H1 (cell line): Measurements from ENCODE around the gene ICAM2. TPM values are rescaled to one million over a fixed set of nuclear protein-coding genes. Genes with fewer than 3 reads are reported as not detected.
A peak's percentile ranks its signal among the peaks of the same experiment; 100 is the strongest.

Experiments
- CTCF ChIA-PET: fragments of 300-600 bp; sonication (Branson Sonifier 250); formaldehyde crosslinking; loops from one replicate; lab custom pipeline; 2021; ENCODE audit not compliant: partially characterized antibody; lab: Charles Lee
- POLR2A ChIA-PET: fragments of 300-600 bp; sonication (Branson Sonifier 250); formaldehyde crosslinking; loops from one replicate; lab custom pipeline; 2021; ENCODE audit warnings: inconsistent platforms; ENCODE audit not compliant: partially characterized antibody; lab: Charles Lee
- DNase-seq, 2 experiments: peaks; one replicate each; pipeline versions ENCODE4 v3.0.0 to v3.0.0-alpha.2; 2010 to 2022; ENCODE audit warnings: low spot score in 2 of 2, low read depth in 1 of 2, mixed read lengths in 1 of 2
- FAIRE-seq: peaks from 2 replicates; lab custom pipeline; 2011; peaks lifted over from hg19 to GRCh38; lab: Jason Lieb, UNC
- H2AFZ ChIP-seq: 2 replicates; pipeline ENCODE4 v1.8.1; 2012; ENCODE audit warnings: low read length, inconsistent platforms
- H2AK5ac ChIP-seq: 2 replicates; pipeline ENCODE4 v1.6.1; 2013; ENCODE audit warnings: low read depth, low read length
- H2BK120ac ChIP-seq: replicated peaks from 2 replicates; pipeline ENCODE3; 2013; ENCODE audit warnings: low read depth, low read length, inconsistent platforms
- H2BK12ac ChIP-seq: 2 replicates; pipeline ENCODE4 v1.6.1; 2013; ENCODE audit warnings: low read depth, low read length
- H2BK15ac ChIP-seq: 2 replicates; pipeline ENCODE4 v1.6.1; 2013; ENCODE audit warnings: low read length
- H2BK20ac ChIP-seq: 2 replicates; pipeline ENCODE4 v1.6.1; 2013; ENCODE audit warnings: low read length
- H2BK5ac ChIP-seq: 2 replicates; pipeline ENCODE4 v1.6.1; 2013; ENCODE audit warnings: low read depth, low read length
- H3K14ac ChIP-seq: 2 replicates; pipeline ENCODE4 v1.6.1; 2013; ENCODE audit warnings: inconsistent platforms; ENCODE audit not compliant: insufficient read length
- H3K18ac ChIP-seq: 2 replicates; pipeline ENCODE4 v1.6.1; 2013; ENCODE audit warnings: low read length; ENCODE audit errors: extremely low read depth
- H3K23ac ChIP-seq: 2 replicates; pipeline ENCODE4 v1.6.1; 2013; ENCODE audit warnings: inconsistent platforms; ENCODE audit not compliant: insufficient read length
- H3K23me2 ChIP-seq: 2 replicates; pipeline ENCODE4 v1.6.1; 2013; ENCODE audit warnings: low read depth, low read length
- H3K27ac ChIP-seq: 2 replicates; pipeline ENCODE4 v1.6.1; 2011; ENCODE audit warnings: low read depth, low read length, inconsistent platforms
- H3K27me3 ChIP-seq, 4 experiments: replicated peaks in 1 of 4; 1 replicate in 1 of 4; 2 replicates in 3 of 4; pipeline versions ENCODE4 v1.6.1 to v1.8.1; 2011 to 2013; ENCODE audit warnings: low read length in 3 of 4, mild to moderate bottlenecking in 3 of 4, inconsistent platforms in 2 of 4, mixed read lengths in 2 of 4, moderate library complexity in 1 of 4; ENCODE audit not compliant: control insufficient read depth in 3 of 4, insufficient read depth in 3 of 4; ENCODE audit errors: extremely low read depth in 1 of 4
- H3K36me3 ChIP-seq, 4 experiments: 2 replicates each; pipeline versions ENCODE4 v1.6.1 to v1.8.1; 2011 to 2013; ENCODE audit warnings: mild to moderate bottlenecking in 4 of 4, low read length in 3 of 4, moderate library complexity in 2 of 4, control low read depth in 1 of 4, inconsistent platforms in 1 of 4; ENCODE audit not compliant: insufficient read depth in 4 of 4, control insufficient read depth in 2 of 4
- H3K4ac ChIP-seq: replicated peaks from 2 replicates; pipeline ENCODE3; 2013; ENCODE audit warnings: low read length, low read depth, mixed read lengths, inconsistent platforms; ENCODE audit not compliant: insufficient read length
- H3K4me1 ChIP-seq, 4 experiments: replicated peaks in 1 of 4; 1 replicate in 1 of 4; 2 replicates in 3 of 4; pipeline versions ENCODE4 v1.6.1 to v1.8.1; 2011 to 2013; ENCODE audit warnings: low read length in 3 of 4, inconsistent platforms in 2 of 4, mixed read lengths in 1 of 4; ENCODE audit not compliant: insufficient read depth in 4 of 4, control insufficient read depth in 3 of 4
- H3K4me2 ChIP-seq, 2 experiments: 2 replicates each; pipeline versions ENCODE4 v1.6.1 to v1.8.1; 2011 to 2013; ENCODE audit warnings: low read depth in 2 of 2, low read length in 2 of 2, control low read depth in 1 of 2, inconsistent platforms in 1 of 2, mild to moderate bottlenecking in 1 of 2; ENCODE audit not compliant: insufficient read depth in 1 of 2
- H3K4me3 ChIP-seq, 4 experiments: fragments of 200-600, 300-600 bp in 1 of 4; sonication (generic), shearing (Covaris generic), sonication (Bioruptor Twin) in 1 of 4; 2 replicates each; pipeline versions ENCODE4 v1.5.1 to v1.8.1; 2011 to 2016; ENCODE audit warnings: low read length in 4 of 4, low read depth in 3 of 4, control low read depth in 2 of 4, inconsistent platforms in 2 of 4, mild to moderate bottlenecking in 2 of 4, mixed read lengths in 1 of 4, moderate library complexity in 1 of 4; ENCODE audit not compliant: insufficient read depth in 2 of 4; ENCODE audit errors: extremely low read depth in 1 of 4
- H3K56ac ChIP-seq: replicated peaks from 2 replicates; pipeline ENCODE3; 2013; ENCODE audit warnings: low read depth, mild to moderate bottlenecking, mixed read lengths, low read length, inconsistent platforms; ENCODE audit not compliant: insufficient read length
- H3K79me1 ChIP-seq: 2 replicates; pipeline ENCODE4 v1.6.1; 2013; ENCODE audit warnings: low read depth, low read length, control low read depth
- H3K79me2 ChIP-seq, 2 experiments: 2 replicates each; pipeline versions ENCODE4 v1.6.1 to v1.8.1; 2012 to 2013; ENCODE audit warnings: low read length in 2 of 2, mild to moderate bottlenecking in 2 of 2, inconsistent platforms in 1 of 2; ENCODE audit not compliant: insufficient read depth in 2 of 2, control insufficient read depth in 1 of 2
- H3K9ac ChIP-seq, 4 experiments: replicated peaks in 1 of 4; 1 replicate in 1 of 4; 2 replicates in 3 of 4; pipeline versions ENCODE4 v1.6.1 to v1.8.1; 2011 to 2013; ENCODE audit warnings: low read depth in 3 of 4, low read length in 3 of 4, control low read depth in 2 of 4, mild to moderate bottlenecking in 2 of 4, moderate library complexity in 2 of 4, inconsistent platforms in 1 of 4; ENCODE audit errors: extremely low read depth in 1 of 4
- H3K9me3 ChIP-seq, 2 experiments: 2 replicates each; pipeline versions ENCODE4 v1.6.1 to v1.8.1; 2012 to 2013; ENCODE audit warnings: mild to moderate bottlenecking in 2 of 2, moderate library complexity in 2 of 2, control low read depth in 1 of 2, inconsistent platforms in 1 of 2, low read depth in 1 of 2, low read length in 1 of 2, mixed read lengths in 1 of 2; ENCODE audit not compliant: insufficient read depth in 2 of 2
- H4K20me1 ChIP-seq, 2 experiments: replicated peaks in 1 of 2; 2 replicates each; pipeline versions ENCODE3 to v1.8.1; 2011 to 2013; ENCODE audit warnings: inconsistent platforms in 2 of 2, low read length in 2 of 2, mild to moderate bottlenecking in 1 of 2; ENCODE audit not compliant: insufficient read depth in 2 of 2, control insufficient read depth in 1 of 2
- H4K5ac ChIP-seq: 2 replicates; pipeline ENCODE4 v1.6.1; 2013; ENCODE audit warnings: low read length, low read depth, mixed read lengths, inconsistent platforms; ENCODE audit not compliant: insufficient read length
- H4K8ac ChIP-seq: 2 replicates; pipeline ENCODE4 v1.8.0; 2013; ENCODE audit warnings: mild to moderate bottlenecking, moderate library complexity, low read length, inconsistent platforms; ENCODE audit not compliant: insufficient read depth; ENCODE audit errors: extremely low read depth
- H4K91ac ChIP-seq: replicated peaks from 2 replicates; pipeline ENCODE3; 2013; ENCODE audit warnings: low read length, mixed read lengths, inconsistent platforms; ENCODE audit not compliant: insufficient read length
- GABPA ChIP-seq: IDR thresholded peaks from 2 replicates; pipeline ENCODE4 v1.6.1; 2011; ENCODE audit warnings: mild to moderate bottlenecking, low read length, moderate library complexity, borderline replicate concordance; ENCODE audit not compliant: insufficient read depth
- WGBS, 2 experiments: shearing (Covaris generic) in 1 of 2; methylation state at CpG; one replicate each; pipeline versions ENCODE4 v1.1.6 to v1.1.7; 2013 to 2015; ENCODE audit warnings: low lambda C conversion rate in 2 of 2, mixed read lengths in 2 of 2, inconsistent platforms in 1 of 2, low coverage in 1 of 2, missing lambda C conversion rate in 1 of 2; ENCODE audit not compliant: insufficient replicate concordance in 2 of 2, insufficient coverage in 1 of 2, insufficient read length in 1 of 2; ENCODE audit errors: extremely low coverage in 1 of 2, missing lambda C conversion rate in 1 of 2; 5-methylcytosine and 5-hydroxymethylcytosine counted together
- polyA plus RNA-seq, 7 experiments: library from polyadenylated mRNA; depleted of rRNA in 3 of 7; stranded (reverse) in 5 of 7; unstranded in 2 of 7; fragments of >200 nt in 5 of 7; fragments of 200-250 nt in 2 of 7; gene quantifications; 1 replicate in 5 of 7; 2 replicates in 1 of 7; 4 replicates in 1 of 7; pipeline versions ENCODE4 v1.2.1 to v1.2.3, GENCODE V29; 2011 to 2013; ENCODE audit warnings: missing spikeins in 2 of 7, mixed read lengths in 2 of 7
- total RNA-seq: library from RNA; stranded (reverse); fragmentation: NEBNext Ultra II Directional; extraction: Animal tissue kit (Norgen Biotek cat#: 25700); gene quantifications from 2 replicates; pipeline ENCODE4 v1.2.1, GENCODE V29; 2021
- TF ChIP-seq, protein P1 (sequence below): IDR thresholded peaks from 2 replicates; pipeline ENCODE4 v1.6.1; 2011; ENCODE audit warnings: low read length, improper control_type of control experiment
- TF ChIP-seq, protein P2 (sequence below), 3 experiments: IDR thresholded peaks; 1 replicate in 2 of 3; 2 replicates in 1 of 3; pipeline versions ENCODE4 v1.5.1 to v1.6.1; 2011; ENCODE audit warnings: low read length in 3 of 3, mild to moderate bottlenecking in 3 of 3, inconsistent platforms in 2 of 3, low read depth in 1 of 3, moderate library complexity in 1 of 3; ENCODE audit not compliant: insufficient read depth in 1 of 3; ENCODE audit errors: control extremely low read depth in 1 of 3

The ICAM2 gene
- total and polyA plus RNA-seq, 2 of the 8 experiments (the other 6 are each of a cell fraction or from before 2014, with no cell fraction given) = 0.45 to 0.63 TPM

DNA sequence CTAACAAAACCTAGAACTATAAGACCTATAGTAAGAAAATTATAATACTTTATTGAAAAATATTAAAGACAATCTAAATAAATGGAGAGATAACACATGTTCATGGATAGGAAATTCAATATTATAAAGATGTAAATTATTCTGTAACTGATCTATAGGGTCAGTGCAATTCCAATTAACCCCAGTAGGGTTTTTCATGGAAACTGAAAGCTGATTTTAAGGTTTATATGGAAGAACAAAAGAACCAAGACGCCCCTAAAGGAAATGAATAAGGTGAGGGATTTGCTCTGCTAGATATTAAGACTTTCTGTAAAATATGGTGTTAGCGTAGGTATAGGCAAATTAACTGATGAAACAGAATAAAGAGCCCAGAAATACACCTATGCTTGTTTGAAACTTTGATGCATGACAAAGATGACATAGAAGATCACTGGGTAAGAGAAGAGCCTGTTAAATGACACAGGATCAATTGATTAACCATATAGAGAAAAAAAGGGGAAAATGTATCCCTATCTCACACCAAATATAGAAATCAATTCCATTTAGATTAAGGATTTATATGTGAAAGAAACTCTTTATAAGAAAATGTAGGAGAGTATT is 3.0 kb downstream of the ICAM2 start:
- FAIRE-seq = no peak
- POLR2A ChIA-PET = no interaction called here

More for the DNA sequence above, 3.0 kb downstream of the ICAM2 start:
- no peak overlapping the region for H3K27ac ChIP-seq
- H3K79me2 ChIP-seq = no peaks in the 10 kb centered on the region
- H2BK5ac ChIP-seq = no peak overlapping the region
- no peak overlapping the region for H2BK12ac ChIP-seq
- H2BK120ac ChIP-seq = no peak overlapping the region
- no peaks in the 10 kb centered on the region for H3K9me3 ChIP-seq
- no peaks in the 10 kb centered on the region for H3K27me3 ChIP-seq
- 84% methylated on average over 2 of the region's 2 CpGs; no CpG with 5 or more reads in 1 of the 2 experiments for WGBS, 2 experiments
- no peak overlapping the region for H3K18ac ChIP-seq
- no peak overlapping the region for H4K5ac ChIP-seq
- no peaks in the 10 kb centered on the region for H3K36me3 ChIP-seq
- H4K8ac ChIP-seq = no peak overlapping the region
- H2BK15ac ChIP-seq = no peak overlapping the region
- no peak overlapping the region for H3K23ac ChIP-seq
- no peak for DNase-seq
- no peaks in the 10 kb centered on the region for H3K23me2 ChIP-seq
- H3K14ac ChIP-seq = no peak overlapping the region
- H3K4me3 ChIP-seq = no peak overlapping the region
- H3K4me1 ChIP-seq = peaks cover 0 to 5% (median 3%) of the 10 kb centered on the region in 4 experiments; a peak in 5 of 7 replicates
- no peak overlapping the region for H3K4ac ChIP-seq
- no peak overlapping the region for H4K91ac ChIP-seq
- no peak overlapping the region for H2AK5ac ChIP-seq
- H3K4me2 ChIP-seq = no peak overlapping the region
- H4K20me1 ChIP-seq = no peaks in the 10 kb centered on the region
- TF ChIP-seq, protein P1, sequence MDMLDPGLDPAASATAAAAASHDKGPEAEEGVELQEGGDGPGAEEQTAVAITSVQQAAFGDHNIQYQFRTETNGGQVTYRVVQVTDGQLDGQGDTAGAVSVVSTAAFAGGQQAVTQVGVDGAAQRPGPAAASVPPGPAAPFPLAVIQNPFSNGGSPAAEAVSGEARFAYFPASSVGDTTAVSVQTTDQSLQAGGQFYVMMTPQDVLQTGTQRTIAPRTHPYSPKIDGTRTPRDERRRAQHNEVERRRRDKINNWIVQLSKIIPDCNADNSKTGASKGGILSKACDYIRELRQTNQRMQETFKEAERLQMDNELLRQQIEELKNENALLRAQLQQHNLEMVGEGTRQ = no peak
- TF ChIP-seq, protein P2, sequence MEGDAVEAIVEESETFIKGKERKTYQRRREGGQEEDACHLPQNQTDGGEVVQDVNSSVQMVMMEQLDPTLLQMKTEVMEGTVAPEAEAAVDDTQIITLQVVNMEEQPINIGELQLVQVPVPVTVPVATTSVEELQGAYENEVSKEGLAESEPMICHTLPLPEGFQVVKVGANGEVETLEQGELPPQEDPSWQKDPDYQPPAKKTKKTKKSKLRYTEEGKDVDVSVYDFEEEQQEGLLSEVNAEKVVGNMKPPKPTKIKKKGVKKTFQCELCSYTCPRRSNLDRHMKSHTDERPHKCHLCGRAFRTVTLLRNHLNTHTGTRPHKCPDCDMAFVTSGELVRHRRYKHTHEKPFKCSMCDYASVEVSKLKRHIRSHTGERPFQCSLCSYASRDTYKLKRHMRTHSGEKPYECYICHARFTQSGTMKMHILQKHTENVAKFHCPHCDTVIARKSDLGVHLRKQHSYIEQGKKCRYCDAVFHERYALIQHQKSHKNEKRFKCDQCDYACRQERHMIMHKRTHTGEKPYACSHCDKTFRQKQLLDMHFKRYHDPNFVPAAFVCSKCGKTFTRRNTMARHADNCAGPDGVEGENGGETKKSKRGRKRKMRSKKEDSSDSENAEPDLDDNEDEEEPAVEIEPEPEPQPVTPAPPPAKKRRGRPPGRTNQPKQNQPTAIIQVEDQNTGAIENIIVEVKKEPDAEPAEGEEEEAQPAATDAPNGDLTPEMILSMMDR (IDR thresholded peaks at IDR 0.05; ENCODE audit: control extremely low read depth in 1 of 3, insufficient read depth in 1 of 3, low read depth in 1 of 3, low read length in 3 of 3) = peak in 1 of 3 experiments; percentile 20; a peak in 1 of 4 replicates
- no peak for TF ChIP-seq GABPA
- no peak overlapping the region for H3K56ac ChIP-seq
- CTCF ChIA-PET = interaction anchor here (0.8 to 3.5 kb wide), 23 partner anchors 8 to 177 kb away, joined by 3 to 25 read pairs (median 4); partner anchors contain the start of gene PRR29
- H3K9ac ChIP-seq = no peak overlapping the region
- no peak overlapping the region for H2BK20ac ChIP-seq
- H3K79me1 ChIP-seq = no peaks in the 10 kb centered on the region
- H2AFZ ChIP-seq = no peak overlapping the region
